ENCODE results near the gene VSTM4. TPM values are rescaled to one million over a fixed set of nuclear protein-coding genes. Genes with fewer than 3 reads are reported as not detected.

The VSTM4 gene
- total RNA-seq, 1 experiment from 2014 or later = 0.13 TPM

GRCh38 chr10:49008505-49009198 lies 106.7 kb downstream of the VSTM4 start:
- Histone ChIP-seq H3K4me1 (ENCODE audit: control insufficient read depth, insufficient read depth, low read length) (no peaks in the 10 kb centered on the region), H3K4me3 (ENCODE audit: low read depth in 2 of 2, low read length in 2 of 2) (no peak overlapping the region), H3K9me3 (ENCODE audit: control insufficient read depth, insufficient read depth, low read depth, low read length) (no peaks in the 10 kb centered on the region), H3K27me3 (ENCODE audit: control insufficient read depth, insufficient read depth, low read length) (no peaks in the 10 kb centered on the region; the same call in 1 of the 2 replicates), H3K27ac (ENCODE audit: low read length) (no peak overlapping the region), H3K36me3 (ENCODE audit: control insufficient read depth, insufficient read depth, low read length) (no peaks in the 10 kb centered on the region)
- ChIA-PET CTCF (interaction anchor here (0.8 kb wide), 1 partner anchor 9 kb away, joined by 13 read pairs; no protein-coding TSS in a partner anchor), POLR2A (no interaction called here)
- intact Hi-C loops (cut with micrococcal nuclease; ENCODE audit: unreplicated experiment) = no loop called here
- DNase-seq (ENCODE audit: low read depth, low spot score) (no peak), ATAC-seq (no peak)
- in situ Hi-C loops (cut with HindIII; ENCODE audit: low pct_unique_long_range_greater_than_20kb, low sequenced_read_pairs) = no loop called here
- TF ChIP-seq, protein P1, sequence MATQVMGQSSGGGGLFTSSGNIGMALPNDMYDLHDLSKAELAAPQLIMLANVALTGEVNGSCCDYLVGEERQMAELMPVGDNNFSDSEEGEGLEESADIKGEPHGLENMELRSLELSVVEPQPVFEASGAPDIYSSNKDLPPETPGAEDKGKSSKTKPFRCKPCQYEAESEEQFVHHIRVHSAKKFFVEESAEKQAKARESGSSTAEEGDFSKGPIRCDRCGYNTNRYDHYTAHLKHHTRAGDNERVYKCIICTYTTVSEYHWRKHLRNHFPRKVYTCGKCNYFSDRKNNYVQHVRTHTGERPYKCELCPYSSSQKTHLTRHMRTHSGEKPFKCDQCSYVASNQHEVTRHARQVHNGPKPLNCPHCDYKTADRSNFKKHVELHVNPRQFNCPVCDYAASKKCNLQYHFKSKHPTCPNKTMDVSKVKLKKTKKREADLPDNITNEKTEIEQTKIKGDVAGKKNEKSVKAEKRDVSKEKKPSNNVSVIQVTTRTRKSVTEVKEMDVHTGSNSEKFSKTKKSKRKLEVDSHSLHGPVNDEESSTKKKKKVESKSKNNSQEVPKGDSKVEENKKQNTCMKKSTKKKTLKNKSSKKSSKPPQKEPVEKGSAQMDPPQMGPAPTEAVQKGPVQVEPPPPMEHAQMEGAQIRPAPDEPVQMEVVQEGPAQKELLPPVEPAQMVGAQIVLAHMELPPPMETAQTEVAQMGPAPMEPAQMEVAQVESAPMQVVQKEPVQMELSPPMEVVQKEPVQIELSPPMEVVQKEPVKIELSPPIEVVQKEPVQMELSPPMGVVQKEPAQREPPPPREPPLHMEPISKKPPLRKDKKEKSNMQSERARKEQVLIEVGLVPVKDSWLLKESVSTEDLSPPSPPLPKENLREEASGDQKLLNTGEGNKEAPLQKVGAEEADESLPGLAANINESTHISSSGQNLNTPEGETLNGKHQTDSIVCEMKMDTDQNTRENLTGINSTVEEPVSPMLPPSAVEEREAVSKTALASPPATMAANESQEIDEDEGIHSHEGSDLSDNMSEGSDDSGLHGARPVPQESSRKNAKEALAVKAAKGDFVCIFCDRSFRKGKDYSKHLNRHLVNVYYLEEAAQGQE (IDR thresholded peaks at IDR 0.05; ENCODE audit: insufficient read depth in 1 of 2, low read depth in 2 of 2, low read length in 1 of 2) = no peak
- no peak for TF ChIP-seq TCF7L2 (IDR thresholded peaks at IDR 0.05; ENCODE audit: low read depth, low read length)
- TF ChIP-seq POLR2AphosphoS5 (IDR thresholded peaks at IDR 0.05; ENCODE audit: low read depth, low read length) = no peak
- no peak for TF ChIP-seq SIN3A (IDR thresholded peaks at IDR 0.05; ENCODE audit: borderline replicate concordance, insufficient read depth, low read depth, low read length)
- TF ChIP-seq CTCF (IDR thresholded peaks at IDR 0.05) = no peak
- no TSS peak for BruUV-seq (replicated peaks)

GRCh38 chr10:49008091-49008490 lies 107.2 kb downstream of the VSTM4 start:
- H3K36me3 ChIP-seq (ENCODE audit: control insufficient read depth, insufficient read depth, low read length) = no peaks in the 10 kb centered on the region
- no peak for TF ChIP-seq CTCF (IDR thresholded peaks at IDR 0.05)
- TF ChIP-seq SIN3A (IDR thresholded peaks at IDR 0.05; ENCODE audit: borderline replicate concordance, insufficient read depth, low read depth, low read length) = no peak
- TF ChIP-seq, protein P1 (IDR thresholded peaks at IDR 0.05; ENCODE audit: insufficient read depth in 1 of 2, low read depth in 2 of 2, low read length in 1 of 2) = no peak
- in situ Hi-C loops (cut with HindIII; ENCODE audit: low pct_unique_long_range_greater_than_20kb, low sequenced_read_pairs) = no loop called here
- no peak overlapping the region for H3K4me3 ChIP-seq (ENCODE audit: low read depth in 2 of 2, low read length in 2 of 2)
- intact Hi-C loops (cut with micrococcal nuclease; ENCODE audit: unreplicated experiment) = no loop called here
- H3K4me1 ChIP-seq (ENCODE audit: control insufficient read depth, insufficient read depth, low read length) = no peaks in the 10 kb centered on the region
- POLR2A ChIA-PET = no interaction called here
- ATAC-seq (no peak), DNase-seq (ENCODE audit: low read depth, low spot score) (no peak)
- CTCF ChIA-PET = interaction anchor here (0.8 kb wide), 1 partner anchor 9 kb away, joined by 13 read pairs; no protein-coding TSS in a partner anchor
- no peak overlapping the region for H3K27ac ChIP-seq (ENCODE audit: low read length)
- no TSS peak for BruUV-seq (replicated peaks)
- H3K27me3 ChIP-seq (ENCODE audit: control insufficient read depth, insufficient read depth, low read length) = no peaks in the 10 kb centered on the region; the same call in 1 of the 2 replicates
- no peaks in the 10 kb centered on the region for H3K9me3 ChIP-seq (ENCODE audit: control insufficient read depth, insufficient read depth, low read depth, low read length)
